ENCODE measurements around the gene NRDE2. TPM values are rescaled to one million over a fixed set of nuclear protein-coding genes. Genes with fewer than 3 reads are reported as not detected.
"Not testable (repeated sequence)": the region's sequence is repeated elsewhere in the genome, so short reads cannot be mapped to it uniquely, and the experiment has no call there.

The NRDE2 gene
- total RNA-seq, 1 donor from 2014 or later, result 19.7 TPM

DNA sequence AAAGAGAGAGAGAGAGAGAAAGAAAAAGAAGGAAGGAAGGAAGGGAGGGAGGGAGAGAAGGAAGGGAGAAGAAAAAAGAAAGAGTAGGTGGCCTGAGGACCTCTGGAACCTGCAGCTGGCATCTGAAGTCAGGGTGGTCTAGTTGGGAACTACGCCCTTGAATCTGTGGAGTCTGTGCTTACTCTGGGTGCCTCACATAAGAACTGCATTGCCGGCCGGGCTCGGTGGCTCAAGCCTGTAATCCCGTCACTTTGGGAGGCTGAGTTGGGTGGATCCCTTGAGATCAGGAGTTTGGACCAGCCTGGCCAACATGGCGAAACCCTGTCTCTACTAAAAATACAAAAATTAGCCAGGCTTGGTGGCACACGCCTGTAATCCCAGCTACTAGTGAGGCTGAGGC, 10.0 kb upstream of the NRDE2 start:
- Mint-ChIP-seq H3K27ac (ENCODE audit: unreplicated experiment) (no peak overlapping the region), H3K27me3 (ENCODE audit: low read depth, unreplicated experiment) (peaks cover 7% of the 10 kb centered on the region)

DNA sequence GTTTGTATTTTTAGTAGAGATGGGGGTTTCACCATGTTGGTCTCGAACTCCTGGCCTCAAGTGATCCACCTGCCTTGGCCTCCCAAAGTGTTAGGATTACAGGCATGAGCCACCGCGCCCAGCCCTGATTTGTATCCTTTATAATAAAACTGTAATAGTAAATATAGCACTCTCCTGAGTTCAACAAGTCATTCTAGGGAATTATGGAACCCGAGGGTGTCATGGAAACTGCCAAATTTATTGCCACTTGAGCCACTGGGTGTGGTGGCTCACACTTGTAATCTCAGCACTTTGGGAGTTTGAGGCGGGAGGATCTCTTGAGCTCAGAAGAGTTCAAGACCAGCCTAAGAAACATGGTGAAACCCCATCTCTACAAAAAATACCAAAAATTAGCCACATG, 9.5 kb upstream of the NRDE2 start:
- not testable (repeated sequence) for H3K27me3 Mint-ChIP-seq (ENCODE audit: low read depth, unreplicated experiment); DNase-seq (ENCODE audit: low read depth); FAIRE-seq; H3K4me2 ChIP-seq (ENCODE audit: low read length); H3K4me3 Mint-ChIP-seq (ENCODE audit: unreplicated experiment); H4K20me1 ChIP-seq (ENCODE audit: insufficient read depth, low read length); H3K36me3 ChIP-seq (ENCODE audit: insufficient read depth, low read length); H3K9me3 Mint-ChIP-seq (ENCODE audit: unreplicated experiment); H3K79me2 ChIP-seq (ENCODE audit: insufficient read depth, low read length); H2AFZ ChIP-seq (ENCODE audit: low read depth, low read length); H3K27ac ChIP-seq (ENCODE audit: low read depth, low read length); H3K27ac Mint-ChIP-seq (ENCODE audit: unreplicated experiment); H3K9me3 ChIP-seq (ENCODE audit: insufficient read depth, low read depth, low read length); H3K4me1 ChIP-seq (ENCODE audit: insufficient read depth, low read length); H3K9ac ChIP-seq (ENCODE audit: low read length); H3K4me3 ChIP-seq (ENCODE audit: insufficient read depth, low read depth, low read length); H3K4me1 Mint-ChIP-seq (ENCODE audit: low read depth, unreplicated experiment); H3K36me3 Mint-ChIP-seq (ENCODE audit: low read depth, unreplicated experiment)
- peaks cover 17% of the 10 kb centered on the region for H3K27me3 ChIP-seq (ENCODE audit: insufficient read depth, low read length)

More for the DNA sequence above, 10.0 kb upstream of the NRDE2 start:
- Histone ChIP-seq H3K27me3 (ENCODE audit: insufficient read depth, low read length) (peaks cover 17% of the 10 kb centered on the region), H3K27ac (ENCODE audit: low read depth, low read length) (no peak overlapping the region), H3K36me3 (ENCODE audit: insufficient read depth, low read length) (no peaks in the 10 kb centered on the region), H3K9ac (ENCODE audit: low read length) (no peak overlapping the region), H4K20me1 (ENCODE audit: insufficient read depth, low read length) (no peaks in the 10 kb centered on the region), H3K4me2 (ENCODE audit: low read length) (no peak overlapping the region), H2AFZ (ENCODE audit: low read depth, low read length) (no peak overlapping the region), H3K4me3 (ENCODE audit: insufficient read depth, low read depth, low read length) (no peak overlapping the region), H3K79me2 (ENCODE audit: insufficient read depth, low read length) (no peaks in the 10 kb centered on the region), H3K4me1 (ENCODE audit: insufficient read depth, low read length) (no peaks in the 10 kb centered on the region), H3K9me3 (ENCODE audit: insufficient read depth, low read depth, low read length) (no peaks in the 10 kb centered on the region)
- Mint-ChIP-seq H3K4me1 (ENCODE audit: low read depth, unreplicated experiment) (no peaks in the 10 kb centered on the region), H3K36me3 (ENCODE audit: low read depth, unreplicated experiment) (no peaks in the 10 kb centered on the region), H3K9me3 (ENCODE audit: unreplicated experiment) (peaks cover 5% of the 10 kb centered on the region), H3K4me3 (ENCODE audit: unreplicated experiment) (no peak overlapping the region)
- TF ChIP-seq, protein P1, sequence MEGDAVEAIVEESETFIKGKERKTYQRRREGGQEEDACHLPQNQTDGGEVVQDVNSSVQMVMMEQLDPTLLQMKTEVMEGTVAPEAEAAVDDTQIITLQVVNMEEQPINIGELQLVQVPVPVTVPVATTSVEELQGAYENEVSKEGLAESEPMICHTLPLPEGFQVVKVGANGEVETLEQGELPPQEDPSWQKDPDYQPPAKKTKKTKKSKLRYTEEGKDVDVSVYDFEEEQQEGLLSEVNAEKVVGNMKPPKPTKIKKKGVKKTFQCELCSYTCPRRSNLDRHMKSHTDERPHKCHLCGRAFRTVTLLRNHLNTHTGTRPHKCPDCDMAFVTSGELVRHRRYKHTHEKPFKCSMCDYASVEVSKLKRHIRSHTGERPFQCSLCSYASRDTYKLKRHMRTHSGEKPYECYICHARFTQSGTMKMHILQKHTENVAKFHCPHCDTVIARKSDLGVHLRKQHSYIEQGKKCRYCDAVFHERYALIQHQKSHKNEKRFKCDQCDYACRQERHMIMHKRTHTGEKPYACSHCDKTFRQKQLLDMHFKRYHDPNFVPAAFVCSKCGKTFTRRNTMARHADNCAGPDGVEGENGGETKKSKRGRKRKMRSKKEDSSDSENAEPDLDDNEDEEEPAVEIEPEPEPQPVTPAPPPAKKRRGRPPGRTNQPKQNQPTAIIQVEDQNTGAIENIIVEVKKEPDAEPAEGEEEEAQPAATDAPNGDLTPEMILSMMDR (IDR thresholded peaks at IDR 0.05; ENCODE audit: insufficient read depth, low read depth, low read length), result no peak
- TF ChIP-seq EZH2 (IDR thresholded peaks at IDR 0.05; ENCODE audit: insufficient read depth, low read length), result no peak
- FAIRE-seq (no peak), DNase-seq (ENCODE audit: low read depth) (no peak)

DNA sequence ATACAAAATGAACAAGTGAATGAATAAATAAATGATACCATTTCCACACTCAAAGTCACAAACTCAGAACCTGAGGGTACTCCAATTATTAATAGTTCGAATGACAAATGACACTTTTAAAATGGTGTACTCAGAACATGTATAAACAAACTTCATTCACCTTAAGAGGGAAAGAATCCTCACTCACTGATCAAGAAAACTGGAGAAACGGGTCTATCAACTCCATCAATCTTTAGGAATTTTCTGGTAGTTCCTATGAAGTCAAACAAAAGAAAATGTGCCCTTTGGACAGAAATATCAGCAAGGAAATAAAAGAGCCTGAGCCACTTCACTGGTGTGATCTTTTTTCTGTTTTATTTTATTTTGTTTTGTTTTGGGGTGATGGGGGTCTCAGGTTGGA, 5.2 kb upstream of the NRDE2 start:
- no peaks in the 10 kb centered on the region for H4K20me1 ChIP-seq (ENCODE audit: insufficient read depth, low read length)
- DNase-seq (ENCODE audit: low read depth) (no peak), FAIRE-seq (no peak)
- H2AFZ ChIP-seq (ENCODE audit: low read depth, low read length), result no peak overlapping the region
- Mint-ChIP-seq H3K27me3 (ENCODE audit: low read depth, unreplicated experiment) (peaks cover 16% of the 10 kb centered on the region), H3K27ac (ENCODE audit: unreplicated experiment) (no peak overlapping the region), H3K9me3 (ENCODE audit: unreplicated experiment) (peaks cover 5% of the 10 kb centered on the region), H3K36me3 (ENCODE audit: low read depth, unreplicated experiment) (no peaks in the 10 kb centered on the region), H3K4me1 (ENCODE audit: low read depth, unreplicated experiment) (no peaks in the 10 kb centered on the region), H3K4me3 (ENCODE audit: unreplicated experiment) (no peak overlapping the region)
- no peak overlapping the region for H3K4me2 ChIP-seq (ENCODE audit: low read length)
- no peak overlapping the region for H3K9ac ChIP-seq (ENCODE audit: low read length)
- H3K4me1 ChIP-seq (ENCODE audit: insufficient read depth, low read length), result no peaks in the 10 kb centered on the region
- no peaks in the 10 kb centered on the region for H3K36me3 ChIP-seq (ENCODE audit: insufficient read depth, low read length)
- peaks cover 16% of the 10 kb centered on the region for H3K27me3 ChIP-seq (ENCODE audit: insufficient read depth, low read length)
- H3K79me2 ChIP-seq (ENCODE audit: insufficient read depth, low read length), result no peaks in the 10 kb centered on the region
- no peak overlapping the region for H3K27ac ChIP-seq (ENCODE audit: low read depth, low read length)
- H3K4me3 ChIP-seq (ENCODE audit: insufficient read depth, low read depth, low read length), result no peak overlapping the region
- TF ChIP-seq, protein P1 (IDR thresholded peaks at IDR 0.05; ENCODE audit: insufficient read depth, low read depth, low read length), result no peak
- no peak for TF ChIP-seq EZH2 (IDR thresholded peaks at IDR 0.05; ENCODE audit: insufficient read depth, low read length)
- H3K9me3 ChIP-seq (ENCODE audit: insufficient read depth, low read depth, low read length), result no peaks in the 10 kb centered on the region

Data from astrocyte (in vitro differentiated cells and primary cell).